22Rv1 (cell line): ENCODE data around the gene IL31.
"Not testable (repeated sequence)": the region's sequence is repeated elsewhere in the genome, so short reads cannot be mapped to it uniquely, and the experiment has no call there.

Source experiments
- H3K27ac ChIP-seq: fragments of 450-650 bp; 2 replicates; pipeline ENCODE4 v1.5.1; 2017
- CTCF ChIP-seq: fragments of 450-650 bp; IDR thresholded peaks from 2 replicates; pipeline ENCODE4 v1.5.1; 2017; ENCODE audit warnings: mild to moderate bottlenecking
- ZFX ChIP-seq: fragments of 450-650 bp; IDR thresholded peaks from 2 replicates; pipeline ENCODE4 v1.6.1; 2017; ENCODE audit warnings: antibody characterized with exemption, borderline replicate concordance

Gene IL31

DNA sequence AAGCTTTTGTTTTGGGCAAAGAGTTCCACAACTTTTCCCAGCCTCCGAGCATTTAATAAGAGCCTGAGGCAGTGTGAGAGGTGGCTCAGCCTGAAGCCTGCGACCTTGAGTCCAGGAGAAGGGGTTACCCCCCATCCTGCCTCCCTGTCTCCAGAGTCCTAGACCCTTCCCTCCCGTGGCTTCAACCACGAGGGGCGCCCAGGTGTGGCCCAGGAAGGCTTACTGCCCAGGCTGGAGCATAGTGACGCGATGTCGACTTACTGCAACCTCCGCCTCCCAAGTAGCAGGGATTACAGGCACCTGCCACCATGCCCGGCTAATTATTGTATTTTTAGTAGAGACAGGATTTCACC lies 9.5 kb upstream of the IL31 start:
- TF ChIP-seq ZFX: no peak
- TF ChIP-seq CTCF: no peak

DNA sequence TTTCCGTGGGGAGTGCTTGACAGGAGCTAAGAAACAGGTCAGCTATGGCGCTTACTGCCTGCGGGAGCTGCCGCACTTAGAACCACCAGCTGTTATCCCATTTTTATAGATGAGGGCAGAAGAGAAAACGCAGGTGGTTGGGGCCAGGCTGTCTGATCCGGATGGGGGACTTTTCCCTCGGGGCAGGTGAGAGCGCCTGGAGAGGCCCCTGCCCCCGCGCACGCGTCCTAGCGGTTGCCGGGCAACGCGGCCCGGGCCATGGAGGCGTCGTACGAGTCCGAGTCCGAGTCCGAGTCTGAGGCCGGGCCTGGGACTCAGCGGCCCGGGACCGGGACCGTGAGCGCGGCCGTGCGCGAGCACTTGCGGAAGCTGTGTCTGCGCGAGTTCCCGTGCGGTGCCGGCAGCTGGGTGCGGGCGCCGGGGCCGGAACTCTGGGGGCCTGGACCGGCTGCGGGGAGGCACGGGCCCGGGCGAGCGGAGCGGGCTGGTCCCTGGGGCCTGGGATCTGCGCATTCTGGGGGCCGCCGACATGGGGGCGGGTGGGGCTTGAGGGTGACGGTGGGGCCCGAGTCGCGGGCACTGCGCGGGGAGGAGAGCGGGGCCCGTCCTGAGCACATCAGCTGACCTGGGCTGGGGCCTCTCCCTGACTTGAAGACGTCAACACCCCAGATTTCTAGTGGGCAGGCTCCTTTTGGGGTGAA lies 9.0 kb upstream of the IL31 start, which contains the start of gene LRRC43:
Gene LRRC43 (plus strand): TSS at position 237 of the 701 bp plus-strand sequence. CDS start 22 bp downstream, at position 259.
- TF ChIP-seq ZFX (no peak), CTCF (no peak)
- H3K27ac ChIP-seq: peak within 1 kb of the TSS; percentile 44

More for the DNA sequence above, 9.5 kb upstream of the IL31 start:
- no peak overlapping the region for H3K27ac ChIP-seq

DNA sequence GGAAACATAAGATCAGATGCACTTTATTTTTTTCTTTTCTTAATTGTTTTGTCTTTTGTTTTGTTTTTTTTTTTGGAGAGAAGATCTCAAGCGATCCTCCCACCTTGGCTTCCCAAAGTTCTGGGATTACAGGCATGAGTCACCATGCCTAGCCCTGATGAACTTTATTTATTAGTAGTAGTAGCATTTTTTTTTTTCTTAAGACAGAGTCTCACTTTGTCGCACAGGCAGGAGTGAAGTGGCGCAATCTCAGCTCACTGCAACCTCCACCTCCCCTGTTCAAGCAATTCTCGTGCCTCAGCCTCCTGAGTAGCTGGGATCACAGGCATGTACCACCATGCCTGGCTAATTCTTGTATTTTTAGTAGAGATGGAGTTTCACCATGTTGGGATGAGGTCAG lies 2.5 kb upstream of the IL31 start:
- H3K27ac ChIP-seq: not testable (repeated sequence)

GRCh38 chr12:122172262-122172939 lies 1.6 kb downstream of the IL31 start:
- H3K27ac ChIP-seq: no peak overlapping the region
- TF ChIP-seq CTCF: no peak
- TF ChIP-seq ZFX: no peak

DNA sequence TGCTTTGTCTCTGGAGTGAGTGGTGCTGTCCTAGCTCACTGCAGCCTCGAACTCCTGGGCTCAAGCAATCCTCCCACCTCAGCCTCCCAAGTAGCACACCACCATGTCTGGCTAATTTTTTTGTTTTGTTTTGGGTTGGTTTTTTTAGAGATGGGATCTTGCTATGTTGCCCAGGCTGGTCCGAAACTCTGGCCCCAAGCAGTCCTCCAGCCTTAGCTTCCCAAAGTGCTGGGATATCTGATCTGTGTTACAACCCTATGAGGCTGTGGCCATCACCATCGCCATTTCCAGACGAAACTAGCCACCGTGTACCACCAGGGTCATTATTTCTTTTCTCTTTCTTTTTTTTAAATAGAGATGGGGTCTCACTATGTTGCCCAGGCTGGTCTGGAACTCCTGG lies 2.6 kb downstream of the IL31 start:
- H3K27ac ChIP-seq: no peak overlapping the region
- no peak for TF ChIP-seq ZFX
- no peak for TF ChIP-seq CTCF

DNA sequence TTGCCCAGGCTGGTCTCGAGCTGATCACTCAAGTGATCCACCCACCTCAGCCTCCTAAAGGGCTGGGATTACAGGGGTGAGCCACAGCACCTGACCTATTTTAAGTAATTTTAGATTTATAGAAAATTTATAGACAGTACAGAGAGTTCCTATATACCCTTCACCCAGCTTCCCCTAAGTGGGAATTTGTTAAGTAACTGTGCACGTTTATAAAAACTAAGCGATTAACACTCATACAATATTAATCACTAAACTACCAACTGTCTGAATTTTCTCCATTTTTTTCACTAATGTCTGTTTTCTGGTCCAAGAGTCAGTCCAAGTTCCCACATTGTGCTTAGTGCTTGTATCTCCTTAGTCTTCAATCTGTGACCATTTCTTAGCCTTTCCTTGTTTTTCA lies 5.5 kb downstream of the IL31 start:
- no peak for TF ChIP-seq ZFX
- TF ChIP-seq CTCF: no peak
- no peak overlapping the region for H3K27ac ChIP-seq

GRCh38 chr12:122167356-122167925 lies 6.6 kb downstream of the IL31 start:
- H3K27ac ChIP-seq: no peak overlapping the region
- TF ChIP-seq ZFX (no peak), CTCF (no peak)
